ENCODE measurements around the gene PHTF2.

DNA sequence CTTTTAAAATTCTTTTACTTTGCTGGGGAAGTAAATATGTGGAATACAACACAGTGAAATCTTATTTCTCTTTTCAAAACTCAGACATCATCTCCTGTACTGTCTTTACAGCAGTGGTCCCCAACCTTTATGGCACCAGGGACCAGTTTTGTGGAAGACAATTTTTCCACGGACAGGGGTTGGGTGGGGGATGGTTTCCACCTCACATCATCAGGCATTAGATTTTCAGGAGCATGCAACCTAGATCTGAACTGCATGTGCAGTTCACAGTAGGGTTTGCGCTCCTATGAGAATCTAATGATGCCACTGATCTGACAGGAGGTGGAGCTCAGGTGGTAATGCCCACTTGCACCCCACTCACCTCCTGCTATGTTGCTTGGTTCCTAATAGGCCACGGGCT is 12.6 kb upstream of the PHTF2 start:
- no peak for TF ChIP-seq EZH2phosphoT487 (IDR thresholded peaks at IDR 0.05; ENCODE audit: borderline replicate concordance, low read length)
- TF ChIP-seq CTCF (IDR thresholded peaks at IDR 0.05; ENCODE audit: low read depth, low read length, poor library complexity, severe bottlenecking), result no peak
